B cell (primary cell): ENCODE measurements around the gene RAD23B.

Experiments used
- EZH2 ChIP-seq: IDR thresholded peaks from 2 replicates; pipeline ENCODE4 v1.6.1; 2012; ENCODE audit warnings: borderline replicate concordance, low read depth, mild to moderate bottlenecking, moderate library complexity, low read length; ENCODE audit not compliant: insufficient read depth, poor library complexity, severe bottlenecking
- TF ChIP-seq, protein P1 (sequence below): fragments of 200-600 bp; IDR thresholded peaks from one replicate; pipeline ENCODE4 v1.8.0; 2022; ENCODE audit warnings: antibody characterized with exemption, mild to moderate bottlenecking

DNA sequence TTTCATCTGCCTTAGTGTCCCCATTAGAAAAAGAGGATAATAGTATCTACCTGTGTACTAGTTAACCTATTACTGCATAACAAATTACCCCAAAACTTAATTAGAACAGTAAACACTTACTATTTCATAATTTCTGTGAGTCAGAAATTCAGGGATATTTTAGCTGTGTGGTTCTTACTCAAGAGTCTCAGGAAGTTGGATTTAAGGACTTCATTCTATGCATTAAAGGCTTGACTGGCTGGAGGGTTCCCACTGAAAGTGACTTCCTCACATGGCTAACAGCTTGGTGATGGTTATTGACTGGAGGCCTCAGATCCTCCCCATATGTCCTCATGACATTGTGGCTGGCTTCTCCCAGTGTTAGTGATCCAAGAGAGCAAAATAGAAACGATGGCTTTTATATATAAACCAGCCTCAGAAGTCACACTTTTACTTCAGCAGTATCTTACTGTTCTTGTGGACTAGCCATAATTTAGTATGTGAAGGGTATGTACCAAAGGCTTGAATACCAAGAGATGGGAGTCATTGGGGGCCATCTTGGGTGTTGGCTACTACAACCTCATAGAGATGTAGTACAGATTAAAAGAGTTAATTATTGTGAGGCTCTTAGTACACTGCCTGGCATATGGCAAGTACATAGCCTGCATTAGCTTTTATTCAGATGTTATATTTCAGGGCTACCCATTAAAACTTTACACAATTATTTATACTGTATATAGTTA, 9.9 kb downstream of the RAD23B start:
- no peak for TF ChIP-seq EZH2
- TF ChIP-seq, protein P1, sequence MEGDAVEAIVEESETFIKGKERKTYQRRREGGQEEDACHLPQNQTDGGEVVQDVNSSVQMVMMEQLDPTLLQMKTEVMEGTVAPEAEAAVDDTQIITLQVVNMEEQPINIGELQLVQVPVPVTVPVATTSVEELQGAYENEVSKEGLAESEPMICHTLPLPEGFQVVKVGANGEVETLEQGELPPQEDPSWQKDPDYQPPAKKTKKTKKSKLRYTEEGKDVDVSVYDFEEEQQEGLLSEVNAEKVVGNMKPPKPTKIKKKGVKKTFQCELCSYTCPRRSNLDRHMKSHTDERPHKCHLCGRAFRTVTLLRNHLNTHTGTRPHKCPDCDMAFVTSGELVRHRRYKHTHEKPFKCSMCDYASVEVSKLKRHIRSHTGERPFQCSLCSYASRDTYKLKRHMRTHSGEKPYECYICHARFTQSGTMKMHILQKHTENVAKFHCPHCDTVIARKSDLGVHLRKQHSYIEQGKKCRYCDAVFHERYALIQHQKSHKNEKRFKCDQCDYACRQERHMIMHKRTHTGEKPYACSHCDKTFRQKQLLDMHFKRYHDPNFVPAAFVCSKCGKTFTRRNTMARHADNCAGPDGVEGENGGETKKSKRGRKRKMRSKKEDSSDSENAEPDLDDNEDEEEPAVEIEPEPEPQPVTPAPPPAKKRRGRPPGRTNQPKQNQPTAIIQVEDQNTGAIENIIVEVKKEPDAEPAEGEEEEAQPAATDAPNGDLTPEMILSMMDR: no peak
